Activated CD8-positive, alpha-beta memory T cell treated with anti-CD3 and anti-CD28 coated beads for 4 hours (primary cell): ENCODE data around the gene TRMT2A.
"Not testable (repeated sequence)": the region's sequence is repeated elsewhere in the genome, so short reads cannot be mapped to it uniquely, and the experiment has no call there.

Experiments used
- DNase-seq, 2 donors: peaks; one replicate each; pipeline ENCODE4 v3.0.0-alpha.2; 2020; ENCODE audit warnings: low read depth in 2 of 2

Gene TRMT2A

GRCh38 chr22:20084547-20085413 lies 32.2 kb downstream of the TRMT2A start:
- DNase-seq, result no peak

GRCh38 chr22:20083891-20084546 lies 33.0 kb downstream of the TRMT2A start:
- no peak for DNase-seq

GRCh38 chr22:20083157-20083890 lies 33.7 kb downstream of the TRMT2A start:
- no peak for DNase-seq

GRCh38 chr22:20080776-20081654 lies 36.0 kb downstream of the TRMT2A start:
- no peak for DNase-seq

GRCh38 chr22:20080445-20080775 lies 36.6 kb downstream of the TRMT2A start:
- peak; percentile 35 to 50 for DNase-seq

GRCh38 chr22:20079745-20080444 lies 37.1 kb downstream of the TRMT2A start, which contains the start of gene DGCR8:
TSS of gene DGCR8 (plus strand) at chr22:20080241. CDS start at chr22:20085964, 5,723 bp downstream.
- peak; percentile 27 to 30 for DNase-seq

GRCh38 chr22:20076627-20077172 lies 40.3 kb downstream of the TRMT2A start:
- DNase-seq, result no peak

GRCh38 chr22:20071524-20071972 lies 45.5 kb downstream of the TRMT2A start:
- DNase-seq, result no peak

- no peak for DNase-seq
Observed at GRCh38 chr22:20069331-20070042, 47.5 kb downstream of the TRMT2A start.

- no peak for DNase-seq
Observed at GRCh38 chr22:20068640-20069039, 48.4 kb downstream of the TRMT2A start.

GRCh38 chr22:20067384-20067682 lies 49.7 kb downstream of the TRMT2A start:
- not testable (repeated sequence) for DNase-seq

GRCh38 chr22:20066617-20067383 lies 50.2 kb downstream of the TRMT2A start:
- no peak for DNase-seq

- DNase-seq, result no peak
Observed at GRCh38 chr22:20065896-20066616, 51.0 kb downstream of the TRMT2A start.

GRCh38 chr22:20064545-20065262 lies 52.3 kb downstream of the TRMT2A start:
- DNase-seq, result no peak

GRCh38 chr22:20064140-20064480 lies 52.9 kb downstream of the TRMT2A start:
- DNase-seq, result no peak

GRCh38 chr22:20063271-20064139 lies 53.5 kb downstream of the TRMT2A start:
- DNase-seq, result no peak

- no peak for DNase-seq
Observed at GRCh38 chr22:20062766-20063083, 54.3 kb downstream of the TRMT2A start.
